K562 (cell line): ENCODE results near the gene ZBED4.

Experiments
- FOXJ3 ChIP-seq: sonication (generic); formaldehyde crosslinking; IDR thresholded peaks from 2 replicates; pipeline ENCODE4 v1.4.0; 2020; ENCODE audit warnings: mild to moderate bottlenecking, missing genetic modification reagents
- RCOR1 ChIP-seq, 2 experiments: IDR thresholded peaks; 2 replicates each; pipeline ENCODE4 v1.6.1; 2012; ENCODE audit warnings: low read depth in 2 of 2, low read length in 2 of 2, borderline replicate concordance in 1 of 2, improper control_type of control experiment in 1 of 2
- TCF7 ChIP-seq: sonication (generic); IDR thresholded peaks from 2 replicates; pipeline ENCODE4 v1.6.1; 2016; ENCODE audit warnings: antibody characterized with exemption, borderline replicate concordance
- ZC3H4 ChIP-seq: sonication (generic); formaldehyde crosslinking; IDR thresholded peaks from 2 replicates; pipeline ENCODE4 v1.9.0; 2021; ENCODE audit warnings: missing genetic modification reagents, borderline replicate concordance
- ZFPM2 ChIP-seq: fragments of 250-450 bp; sonication (Bioruptor Pico); IDR thresholded peaks from 2 replicates; pipeline ENCODE4 v1.5.1; 2022; ENCODE audit warnings: mild to moderate bottlenecking
- ZNF224 ChIP-seq: sonication (generic); formaldehyde crosslinking; IDR thresholded peaks from 2 replicates; pipeline ENCODE4 v1.8.0; 2022; ENCODE audit warnings: mild to moderate bottlenecking, missing genetic modification reagents
- ZNF561 ChIP-seq: fragments of 450-650 bp; formaldehyde crosslinking; conservative IDR thresholded peaks from 2 replicates; pipeline ENCODE4 v1.4.0; 2020; ENCODE audit warnings: mild to moderate bottlenecking, moderate library complexity
- ZSCAN29 ChIP-seq: fragments of 450-650 bp; IDR thresholded peaks from 2 replicates; pipeline ENCODE4 v1.6.1; 2017
- TF ChIP-seq, protein P1 (sequence below), 3 experiments: IDR thresholded peaks in 2 of 3; conservative IDR thresholded peaks in 1 of 3; 2 replicates each; pipeline ENCODE4 v1.5.1; 2011 to 2012; ENCODE audit warnings: low read length in 3 of 3, mild to moderate bottlenecking in 3 of 3, control low read depth in 2 of 3, improper control_type of control experiment in 1 of 3, inconsistent platforms in 1 of 3, low read depth in 1 of 3, mixed read lengths in 1 of 3, moderate library complexity in 1 of 3; ENCODE audit not compliant: insufficient read depth in 2 of 3
- TF ChIP-seq, protein P2 (sequence below): sonication (generic); formaldehyde crosslinking; IDR thresholded peaks from 2 replicates; pipeline ENCODE4 v1.8.1; 2023; ENCODE audit warnings: mild to moderate bottlenecking, missing genetic modification reagents

DNA sequence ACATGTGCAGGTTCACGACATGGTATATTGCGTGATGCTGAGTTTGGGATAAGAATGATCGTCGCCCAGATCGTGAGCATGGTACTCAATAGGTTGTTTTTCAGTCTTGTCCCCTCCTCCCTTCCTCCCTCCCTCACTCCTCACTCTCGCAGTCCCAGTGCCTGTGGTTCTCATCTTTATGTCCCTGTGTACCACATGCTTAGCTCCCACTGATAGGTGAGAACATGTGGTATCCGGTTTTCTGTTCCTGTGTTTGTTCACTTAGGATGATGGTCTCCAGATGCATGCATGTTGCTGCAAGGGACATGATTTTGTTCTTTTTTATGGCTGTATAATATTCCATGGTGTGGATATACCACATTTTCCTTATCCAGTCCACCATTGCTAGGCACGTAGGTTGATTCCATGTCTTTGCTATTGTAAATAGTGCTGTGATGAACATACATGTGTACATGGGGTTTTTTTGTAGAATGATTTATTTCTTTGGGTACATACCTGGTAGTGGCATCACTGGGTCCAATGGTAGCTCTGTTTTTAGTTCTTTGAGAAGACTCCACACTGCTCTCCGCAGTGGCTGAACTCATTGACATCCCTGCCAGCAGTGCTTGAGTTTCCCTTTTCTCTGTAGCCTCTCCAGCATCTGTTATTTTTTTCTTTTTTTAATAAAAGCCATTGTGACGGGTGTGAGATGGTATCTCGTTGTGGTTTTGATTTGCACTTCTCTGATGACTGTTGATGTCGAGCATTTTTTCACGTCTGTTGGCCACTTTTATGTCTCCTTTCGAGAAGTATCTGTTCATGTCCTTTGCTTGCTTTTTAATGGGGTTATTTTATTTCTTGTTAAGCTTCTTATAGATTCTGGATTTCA, 16.4 kb downstream of the ZBED4 start:
- TF ChIP-seq ZNF224 (CRISPR knock-in tag), result no peak
- TF ChIP-seq, protein P1, sequence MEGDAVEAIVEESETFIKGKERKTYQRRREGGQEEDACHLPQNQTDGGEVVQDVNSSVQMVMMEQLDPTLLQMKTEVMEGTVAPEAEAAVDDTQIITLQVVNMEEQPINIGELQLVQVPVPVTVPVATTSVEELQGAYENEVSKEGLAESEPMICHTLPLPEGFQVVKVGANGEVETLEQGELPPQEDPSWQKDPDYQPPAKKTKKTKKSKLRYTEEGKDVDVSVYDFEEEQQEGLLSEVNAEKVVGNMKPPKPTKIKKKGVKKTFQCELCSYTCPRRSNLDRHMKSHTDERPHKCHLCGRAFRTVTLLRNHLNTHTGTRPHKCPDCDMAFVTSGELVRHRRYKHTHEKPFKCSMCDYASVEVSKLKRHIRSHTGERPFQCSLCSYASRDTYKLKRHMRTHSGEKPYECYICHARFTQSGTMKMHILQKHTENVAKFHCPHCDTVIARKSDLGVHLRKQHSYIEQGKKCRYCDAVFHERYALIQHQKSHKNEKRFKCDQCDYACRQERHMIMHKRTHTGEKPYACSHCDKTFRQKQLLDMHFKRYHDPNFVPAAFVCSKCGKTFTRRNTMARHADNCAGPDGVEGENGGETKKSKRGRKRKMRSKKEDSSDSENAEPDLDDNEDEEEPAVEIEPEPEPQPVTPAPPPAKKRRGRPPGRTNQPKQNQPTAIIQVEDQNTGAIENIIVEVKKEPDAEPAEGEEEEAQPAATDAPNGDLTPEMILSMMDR (IDR thresholded peaks at IDR 0.05 in 2 of 3, conservative IDR thresholded peaks at IDR 0.05 in 1 of 3; ENCODE audit: insufficient read depth in 2 of 3, low read depth in 1 of 3, low read length in 3 of 3), result no peak
- TF ChIP-seq ZSCAN29, result no peak
- no peak for TF ChIP-seq ZFPM2 (CRISPR knock-in tag)
- no peak for TF ChIP-seq ZC3H4 (CRISPR knock-in tag)
- no peak for TF ChIP-seq TCF7
- no peak for TF ChIP-seq ZNF561 (CRISPR knock-in tag)
- no peak for TF ChIP-seq FOXJ3 (CRISPR knock-in tag)
- TF ChIP-seq RCOR1 (IDR thresholded peaks at IDR 0.05; ENCODE audit: borderline replicate concordance in 1 of 2, low read depth in 2 of 2, low read length in 2 of 2), result no peak
- TF ChIP-seq, protein P2, sequence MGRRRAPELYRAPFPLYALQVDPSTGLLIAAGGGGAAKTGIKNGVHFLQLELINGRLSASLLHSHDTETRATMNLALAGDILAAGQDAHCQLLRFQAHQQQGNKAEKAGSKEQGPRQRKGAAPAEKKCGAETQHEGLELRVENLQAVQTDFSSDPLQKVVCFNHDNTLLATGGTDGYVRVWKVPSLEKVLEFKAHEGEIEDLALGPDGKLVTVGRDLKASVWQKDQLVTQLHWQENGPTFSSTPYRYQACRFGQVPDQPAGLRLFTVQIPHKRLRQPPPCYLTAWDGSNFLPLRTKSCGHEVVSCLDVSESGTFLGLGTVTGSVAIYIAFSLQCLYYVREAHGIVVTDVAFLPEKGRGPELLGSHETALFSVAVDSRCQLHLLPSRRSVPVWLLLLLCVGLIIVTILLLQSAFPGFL (CRISPR knock-in tag), result no peak
